ENCODE data around the gene NLRP2B.
"Not testable (repeated sequence)": the region's sequence is repeated elsewhere in the genome, so short reads cannot be mapped to it uniquely, and the experiment has no call there.

The NLRP2B gene

DNA sequence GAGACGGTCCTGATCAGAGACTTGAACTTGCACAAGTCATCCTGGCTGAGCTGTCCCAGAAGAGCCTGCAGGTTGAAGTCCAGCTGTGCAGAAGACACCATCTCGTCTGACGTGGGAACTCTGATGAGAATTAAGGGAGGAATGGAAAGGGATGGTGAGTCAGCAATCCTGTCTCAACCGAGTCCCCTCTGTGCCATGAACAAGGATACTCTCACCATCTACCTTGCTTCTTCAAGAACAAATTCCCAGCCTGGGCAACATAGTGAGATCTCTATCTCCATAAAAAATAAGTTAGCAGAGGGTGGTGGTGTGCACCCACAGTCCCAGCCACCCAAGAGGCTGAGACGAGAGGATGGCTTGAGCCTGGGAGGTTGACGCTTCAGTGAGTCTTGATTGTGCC lies at the start of gene NLRP2B:
TSS of gene NLRP2B (minus strand) at position 101 of the 400 bp plus-strand sequence.
- no peak for DNase-seq

DNA sequence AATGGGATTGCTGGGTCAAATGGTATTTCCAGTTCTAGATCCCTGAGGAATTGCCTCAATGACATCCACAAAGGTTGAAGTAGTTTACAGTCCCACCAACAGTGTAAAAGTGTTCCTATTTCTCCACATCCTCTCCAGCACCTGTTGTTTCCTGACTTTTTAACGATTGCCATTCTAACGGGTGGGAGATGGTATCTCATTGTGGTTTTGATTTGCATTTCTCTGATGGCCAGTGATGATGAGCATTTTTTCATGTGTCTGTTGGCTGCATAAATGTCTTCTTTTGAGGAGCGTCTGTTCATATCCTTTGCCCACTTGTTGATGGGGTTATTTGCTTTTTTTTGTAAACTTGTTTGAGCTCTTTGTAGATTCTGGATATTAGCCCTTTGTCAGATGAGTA lies 45.9 kb upstream of the NLRP2B start:
- not testable (repeated sequence) for DNase-seq

DNA sequence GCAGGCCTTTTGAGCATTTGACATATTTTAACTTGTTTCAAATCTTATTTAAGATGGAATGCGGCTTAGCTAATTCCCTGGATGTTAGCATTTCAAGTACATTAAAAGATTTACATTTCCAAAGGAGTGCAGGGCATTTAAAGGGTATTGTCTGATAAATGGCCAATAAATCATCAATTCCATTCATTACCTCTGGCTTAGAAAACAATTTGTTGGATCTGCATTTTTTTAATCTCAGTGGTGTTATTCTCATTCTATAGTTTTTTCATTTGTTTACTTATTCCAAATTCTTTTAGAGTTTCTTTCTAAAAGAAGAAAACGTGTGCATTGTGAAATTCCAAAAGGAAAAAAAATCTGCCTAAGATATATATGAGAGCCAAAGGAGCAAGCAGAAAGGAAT lies 1.3 kb upstream of the NLRP2B start:
- DNase-seq, result no peak

DNA sequence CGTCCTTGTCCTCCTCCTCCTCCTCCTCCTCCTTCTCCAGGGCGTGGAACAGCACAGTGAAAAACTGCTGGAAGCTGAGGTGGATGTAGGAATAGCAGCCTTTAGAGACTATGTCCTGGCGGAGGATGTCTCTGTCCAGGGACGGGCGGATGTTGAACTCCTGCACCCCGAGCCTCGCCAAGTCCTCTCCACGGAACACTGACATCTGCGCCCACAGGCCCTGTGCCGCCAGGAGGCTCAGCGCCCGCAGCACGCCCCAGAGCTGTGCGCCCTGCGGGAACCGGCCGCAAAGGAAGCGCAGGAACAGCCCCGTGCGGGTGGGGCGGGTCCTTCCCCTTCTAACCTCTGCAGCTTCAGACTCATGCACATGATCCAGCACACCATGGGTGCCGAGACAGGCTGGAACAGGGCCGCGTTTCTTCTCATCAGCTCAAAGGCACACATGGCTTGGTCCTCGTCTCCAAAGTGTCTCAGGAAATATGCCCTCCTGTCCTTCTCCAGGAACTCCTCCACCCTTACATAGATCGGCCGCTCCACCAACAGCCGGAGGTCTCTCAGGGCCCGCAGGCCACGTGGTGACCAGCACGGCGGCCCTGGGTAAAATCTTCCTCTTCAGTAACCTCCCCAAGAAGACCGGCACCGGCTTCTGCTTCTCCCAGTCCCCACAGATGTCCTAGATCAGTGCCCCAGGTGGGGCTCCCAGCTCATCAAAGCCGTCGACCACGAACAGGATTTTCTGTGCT lies 1.2 kb downstream of the NLRP2B start:
- DNase-seq, result no peak

DNA sequence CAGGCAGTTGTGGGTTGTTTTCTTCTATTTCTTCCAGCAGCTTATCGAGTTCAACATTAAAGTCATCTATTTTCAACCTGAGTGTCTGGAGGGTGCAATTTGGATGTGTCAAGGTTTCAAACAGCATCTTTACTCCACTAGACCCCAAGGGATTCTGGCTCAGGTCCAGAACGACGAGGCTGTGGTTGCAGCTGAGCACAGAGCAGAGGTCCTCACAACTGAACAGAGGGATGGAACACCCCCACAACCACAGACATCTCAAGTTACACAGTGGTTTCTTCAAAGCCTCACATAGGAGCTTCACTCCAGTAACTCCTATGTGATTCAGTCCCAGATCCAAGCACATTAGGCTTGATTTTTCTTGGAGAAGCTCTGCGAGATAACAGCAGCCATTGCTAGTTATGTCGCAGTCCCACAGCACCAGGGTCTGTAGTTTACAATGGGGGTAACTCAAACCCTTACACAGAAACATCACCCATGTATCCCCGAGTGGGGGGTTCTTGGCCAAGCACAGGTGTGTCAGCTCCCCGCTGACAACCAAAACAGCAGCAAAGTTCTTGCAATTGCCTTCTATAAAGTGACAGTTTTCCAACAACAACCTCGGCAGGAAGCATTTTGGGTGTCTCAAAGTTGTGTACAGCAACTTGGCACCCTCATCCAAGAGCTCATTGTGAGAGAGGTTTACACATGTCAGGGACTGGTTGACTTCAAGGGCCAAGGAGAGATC lies 2.8 kb downstream of the NLRP2B start:
- DNase-seq, result no peak

DNA sequence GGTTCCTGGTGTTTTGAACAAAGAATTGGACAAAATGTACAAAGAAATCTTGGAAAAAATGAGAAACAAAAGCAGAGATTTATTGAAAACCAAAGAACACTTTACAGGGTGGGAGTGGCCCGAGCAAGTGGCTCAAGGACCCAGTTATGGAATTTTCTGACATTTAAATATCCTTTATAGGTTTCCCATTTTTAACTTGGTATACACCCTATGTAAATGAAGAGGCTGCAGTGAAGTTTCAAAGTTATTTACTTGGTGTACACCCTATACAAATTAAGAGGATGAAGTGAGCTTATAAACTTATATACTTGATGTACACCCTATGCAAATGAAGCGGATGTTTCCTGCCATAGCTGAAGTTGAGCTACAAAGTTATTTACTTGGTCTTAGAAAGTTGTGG lies 4.7 kb downstream of the NLRP2B start:
- no peak for DNase-seq

DNA sequence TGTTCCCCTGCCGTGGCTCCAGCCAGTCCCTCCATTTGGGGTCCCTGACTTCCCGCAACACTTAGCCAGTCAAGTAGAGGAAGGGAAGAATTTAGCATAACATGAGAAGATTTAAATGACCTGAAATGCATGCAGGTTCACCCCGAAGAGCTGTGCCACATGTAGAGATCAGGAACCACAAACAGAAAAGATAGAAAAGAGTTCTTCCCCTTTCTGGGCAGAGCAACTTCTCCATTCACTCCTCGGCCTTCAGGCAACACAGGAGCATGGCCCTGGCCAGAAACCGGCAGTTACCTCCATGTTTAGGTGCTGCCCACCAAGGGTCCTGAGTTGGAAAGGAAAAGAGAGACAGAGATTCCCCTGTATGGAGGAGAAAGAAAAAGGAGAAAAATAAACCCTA lies 5.2 kb downstream of the NLRP2B start:
- no peak for DNase-seq

DNA sequence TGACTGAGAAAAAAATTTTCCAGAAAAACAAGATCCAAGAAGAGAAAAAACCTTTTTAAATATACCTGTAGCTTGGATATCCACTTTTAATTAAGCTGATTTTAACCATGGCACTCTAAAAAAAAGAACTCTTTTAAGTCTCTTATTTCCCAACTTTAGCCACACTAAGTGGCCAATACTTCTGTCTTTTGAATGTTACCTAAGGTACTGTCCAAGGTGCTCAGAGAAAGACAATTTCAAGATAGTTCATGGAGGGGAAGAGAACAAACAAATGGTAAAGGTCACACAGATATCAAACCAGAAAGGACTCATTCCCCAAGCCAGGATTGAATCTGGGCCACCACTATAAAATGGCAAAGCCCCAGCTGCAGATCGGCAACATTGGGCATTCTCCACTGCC lies 10.1 kb downstream of the NLRP2B start:
- DNase-seq, result no peak

DNA sequence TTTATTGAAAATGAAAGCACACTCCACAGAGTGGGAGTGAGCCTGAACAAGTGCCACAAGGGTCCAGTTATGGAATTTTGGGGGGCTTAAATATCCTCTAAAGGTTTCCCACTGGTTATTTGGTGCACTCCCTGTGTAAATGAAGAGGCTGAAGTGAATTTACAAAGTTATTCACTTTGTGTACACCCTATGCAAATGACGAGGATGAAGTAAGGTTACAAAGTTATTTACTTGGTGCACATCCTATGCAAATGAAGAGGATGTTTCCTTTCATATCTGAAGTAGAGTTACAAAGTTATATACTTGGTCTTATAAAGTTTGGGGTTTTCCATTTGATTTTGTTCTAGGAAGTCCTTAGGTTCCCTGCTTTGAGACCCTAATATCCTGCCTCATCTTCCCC lies 13.1 kb downstream of the NLRP2B start:
- DNase-seq, result no peak

DNA sequence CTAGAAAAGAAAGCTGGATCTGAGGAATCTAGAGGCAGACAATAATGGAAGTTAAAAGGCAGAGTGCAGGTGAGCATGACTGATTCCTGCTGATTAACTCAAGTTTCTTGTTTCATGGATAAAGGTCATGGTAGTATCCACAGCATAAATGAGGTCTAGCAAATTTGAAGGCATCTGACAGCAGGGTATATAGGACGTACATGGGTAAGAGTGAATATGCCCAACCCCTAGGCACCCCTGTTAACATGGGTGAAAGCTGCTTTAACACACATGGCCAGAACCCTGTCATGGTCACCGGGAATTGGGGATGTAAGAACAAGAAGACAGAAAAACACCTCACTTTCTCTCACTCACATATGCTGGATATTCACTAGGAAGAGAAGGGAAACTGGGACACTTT lies 25.0 kb downstream of the NLRP2B start:
- DNase-seq, result no peak

DNA sequence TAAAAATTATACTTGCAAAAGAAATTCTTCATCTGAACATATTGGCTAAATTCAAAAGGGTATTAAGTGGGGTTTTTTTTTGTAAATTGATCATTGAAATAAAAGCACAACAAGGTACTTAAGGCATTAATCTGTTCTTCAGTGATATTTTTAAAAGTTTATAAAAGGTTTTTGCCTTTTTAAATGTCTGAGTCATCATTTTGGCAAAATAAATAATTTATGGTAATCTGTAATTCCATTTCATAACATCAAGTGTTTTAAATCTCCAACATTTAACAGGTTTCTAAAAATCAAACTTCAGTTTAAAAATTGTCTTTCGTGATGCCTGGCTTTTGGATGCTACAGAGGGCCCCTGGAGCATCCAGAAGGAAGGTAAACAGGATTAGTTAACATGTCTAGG lies 27.4 kb downstream of the NLRP2B start:
- no peak for DNase-seq

DNA sequence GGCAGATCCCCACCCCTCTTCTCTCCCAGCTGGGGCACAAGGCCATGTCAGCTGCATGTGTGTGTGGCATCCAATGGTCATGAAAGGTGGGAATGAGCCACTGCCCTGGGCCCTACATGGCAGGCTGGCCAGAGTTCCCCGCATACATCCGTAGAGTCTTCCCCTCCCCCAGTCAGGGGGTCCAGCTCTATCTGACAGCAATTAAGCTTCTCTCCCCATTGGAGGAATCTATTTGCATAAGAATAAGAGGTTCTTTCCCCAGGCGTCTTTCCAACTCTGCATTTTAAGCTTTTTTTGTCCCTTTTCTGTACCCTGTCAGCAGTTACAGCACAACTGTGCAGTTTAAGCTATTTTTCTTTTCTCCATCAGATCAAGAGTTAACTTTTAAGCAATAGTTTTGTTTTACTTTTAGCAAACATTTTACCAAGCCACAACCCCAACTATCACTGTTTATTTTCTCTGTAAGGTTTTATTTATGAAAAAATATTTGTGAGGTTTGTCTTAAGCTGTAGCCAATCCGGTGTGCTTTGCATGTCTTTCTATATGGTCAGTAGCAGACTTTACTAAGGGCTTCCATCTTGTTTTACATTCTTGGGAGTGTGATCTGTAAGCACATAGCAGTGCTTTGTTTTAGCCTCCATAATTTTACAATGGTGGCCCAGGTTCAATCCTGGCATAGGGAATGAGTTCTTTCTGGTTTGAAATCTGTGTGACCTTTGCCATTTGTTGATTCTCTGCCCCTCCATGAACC lies 28.7 kb downstream of the NLRP2B start:
- DNase-seq, result no peak

DNA sequence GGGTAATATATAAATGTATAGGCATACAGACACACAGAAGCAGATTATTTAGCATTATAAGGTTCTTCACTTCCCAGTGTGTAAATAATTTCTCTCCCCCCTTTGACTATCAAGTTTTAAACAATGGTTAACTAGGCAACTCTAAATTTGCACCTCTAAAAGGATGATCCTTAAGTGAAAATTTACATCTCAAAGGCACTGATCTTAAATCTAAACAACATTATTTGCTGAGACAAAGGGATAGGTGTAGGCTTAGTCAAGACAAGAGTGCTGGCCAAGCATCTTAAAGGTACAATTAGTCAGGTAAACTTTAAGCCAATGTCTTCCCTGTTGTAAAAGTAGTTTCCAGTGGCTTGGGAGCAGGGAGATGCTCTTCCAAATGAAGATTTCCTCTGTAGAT lies 33.0 kb downstream of the NLRP2B start:
- no peak for DNase-seq

DNA sequence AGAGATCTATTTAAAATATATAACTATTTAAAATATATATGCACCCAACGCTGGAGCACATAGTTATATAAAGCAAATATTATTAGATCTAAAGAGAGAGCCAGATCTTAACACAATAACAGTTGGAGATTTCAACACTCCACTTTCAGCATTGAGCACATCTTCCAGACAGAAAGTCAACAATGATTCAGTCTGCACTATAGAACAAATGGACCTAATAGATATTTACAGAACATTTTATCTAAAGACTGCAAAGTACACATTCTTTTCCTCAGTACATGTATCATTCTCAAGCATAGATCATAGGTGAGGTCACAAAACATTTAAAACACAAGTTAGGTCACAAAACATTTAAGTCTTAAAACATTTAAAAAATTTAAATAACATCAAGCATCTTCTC lies 36.4 kb downstream of the NLRP2B start:
- no peak for DNase-seq

DNA sequence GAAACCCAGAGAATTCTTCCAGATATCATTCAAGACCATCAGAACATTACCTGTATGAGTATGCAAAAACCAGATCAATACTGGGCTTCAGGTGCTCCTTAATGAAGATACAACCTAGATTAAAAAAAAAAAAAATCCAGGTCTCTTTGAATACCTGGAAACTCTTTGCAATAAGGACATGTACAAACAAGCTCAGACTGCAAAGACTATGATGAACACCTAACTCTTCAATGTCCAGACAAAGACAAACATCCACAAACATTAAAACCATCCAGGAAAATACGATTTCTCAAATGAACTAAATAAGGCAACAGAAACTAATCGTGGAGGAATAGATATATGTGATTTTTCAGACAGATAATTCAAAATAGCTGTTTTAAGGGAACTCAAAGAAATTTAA lies 38.7 kb downstream of the NLRP2B start:
- no peak for DNase-seq

DNA sequence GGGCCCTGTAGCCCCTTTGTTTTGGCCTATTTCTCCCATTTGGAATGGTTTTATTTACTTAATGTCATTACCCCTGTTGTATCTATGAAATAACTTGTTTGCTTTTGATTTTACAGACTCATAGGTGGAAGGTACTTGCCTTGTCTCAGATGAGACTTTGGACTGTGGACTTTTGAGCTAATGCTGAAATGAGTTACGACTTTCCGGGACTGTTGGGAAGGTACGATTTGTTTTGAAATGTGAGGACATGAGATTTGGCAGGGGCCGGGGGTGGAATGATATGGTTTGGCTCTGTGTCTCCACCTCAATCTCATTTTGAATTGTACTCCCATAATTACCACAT lies 39.4 kb downstream of the NLRP2B start:
- DNase-seq, result no peak

DNA sequence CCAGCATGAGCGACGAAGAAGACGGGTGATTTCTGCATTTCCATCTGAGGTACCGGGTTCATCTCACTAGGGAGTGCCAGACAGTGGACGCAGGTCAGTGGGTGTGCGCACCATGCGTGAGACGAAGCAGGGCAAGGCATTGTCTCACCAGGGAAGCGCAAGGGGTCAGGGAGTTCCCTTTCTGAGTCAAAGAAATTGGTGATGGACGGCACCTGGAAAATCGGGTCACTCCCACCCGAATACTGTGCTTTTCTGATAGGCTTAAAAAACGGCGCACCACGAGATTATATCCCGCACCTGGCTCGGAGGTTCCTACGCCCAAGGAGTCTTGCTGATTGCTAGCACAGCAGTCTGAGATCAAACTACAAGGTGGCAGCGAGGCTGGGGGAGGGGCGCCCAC lies 50.6 kb downstream of the NLRP2B start:
- DNase-seq, result not testable (repeated sequence)
